Esophagus muscularis mucosa (tissue), 4 donors: Measurements from ENCODE around the gene CENPS. TPM values are rescaled to one million over a fixed set of nuclear protein-coding genes. Genes with fewer than 3 reads are reported as not detected.
"Not testable (repeated sequence)": the region's sequence is repeated elsewhere in the genome, so short reads cannot be mapped to it uniquely, and the experiment has no call there.

Experiments used
- DNase-seq: peaks from one replicate; pipeline ENCODE4 v3.0.0-alpha.2; 2017; ENCODE audit errors: extremely low spot score
- H3K27ac ChIP-seq, 4 donors: fragments of 200-600 bp; sonication (generic); replicated peaks in 1 of 4; 1 replicate in 3 of 4; 2 replicates in 1 of 4; pipeline ENCODE4 v1.5.1; 2016 to 2019; ENCODE audit warnings: mild to moderate bottlenecking in 1 of 4
- H3K27me3 ChIP-seq, 4 donors: fragments of 200-600 bp; sonication (generic); one replicate each; pipeline versions ENCODE4 v1.5.1 to v1.6.0; 2016 to 2019
- H3K36me3 ChIP-seq, 4 donors: fragments of 200-600 bp; sonication (generic); one replicate each; pipeline ENCODE4 v1.5.1; 2016 to 2019
- H3K4me1 ChIP-seq, 4 donors: fragments of 200-600 bp; sonication (generic); one replicate each; pipeline ENCODE4 v1.5.1; 2016 to 2019
- H3K4me3 ChIP-seq, 4 donors: fragments of 200-600 bp; sonication (generic); 1 replicate in 2 of 4; 2 replicates in 2 of 4; pipeline ENCODE4 v1.5.1; 2016 to 2019; ENCODE audit warnings: mild to moderate bottlenecking in 4 of 4, moderate library complexity in 1 of 4
- H3K9me3 ChIP-seq, 4 donors: fragments of 200-600 bp; sonication (generic); 1 replicate in 3 of 4; 2 replicates in 1 of 4; pipeline ENCODE4 v1.5.1; 2016 to 2019
- EP300 ChIP-seq: sonication (generic); formaldehyde crosslinking; IDR thresholded peaks from one replicate; pipeline ENCODE4 v1.6.1; 2017; ENCODE audit warnings: antibody characterized with exemption
- POLR2A ChIP-seq: fragments of 450-650 bp; IDR thresholded peaks from one replicate; pipeline ENCODE4 v1.6.1; 2017; ENCODE audit warnings: antibody characterized with exemption, moderate library complexity, mild to moderate bottlenecking, low read depth
- POLR2AphosphoS5 ChIP-seq, 2 donors: sonication (generic); formaldehyde crosslinking; IDR thresholded peaks; one replicate each; pipeline ENCODE4 v1.6.1; 2017; ENCODE audit warnings: antibody characterized with exemption in 2 of 2
- WGBS: methylation state at CpG from one replicate; pipeline ENCODE4 v1.1.5; 2018; 5-methylcytosine and 5-hydroxymethylcytosine counted together
- intact Hi-C: fragments of 100-400 bp; cut with DNase I; formaldehyde crosslinking; loops from one replicate; pipeline ENCODE4 v1.15.1; 2023
- total RNA-seq, 4 donors: library from RNA; depleted of rRNA; stranded (reverse); fragments of >200 nt; gene quantifications; one replicate each; pipeline versions ENCODE4 v1.1.0 to v1.2.1, GENCODE V29; 2016
- TF ChIP-seq, protein P1 (sequence below), 3 experiments: fragments of 200-600 bp in 2 of 3; fragments of 450-650 bp in 1 of 3; sonication (generic) in 2 of 3; IDR thresholded peaks; one replicate each; pipeline ENCODE4 v1.5.1; 2017 to 2019; ENCODE audit warnings: antibody characterized with exemption in 3 of 3, mild to moderate bottlenecking in 2 of 3, moderate library complexity in 1 of 3

CENPS gene
- total RNA-seq, 4 donors from 2014 or later, result 4.0 to 13.3 (median 6.1) TPM

DNA sequence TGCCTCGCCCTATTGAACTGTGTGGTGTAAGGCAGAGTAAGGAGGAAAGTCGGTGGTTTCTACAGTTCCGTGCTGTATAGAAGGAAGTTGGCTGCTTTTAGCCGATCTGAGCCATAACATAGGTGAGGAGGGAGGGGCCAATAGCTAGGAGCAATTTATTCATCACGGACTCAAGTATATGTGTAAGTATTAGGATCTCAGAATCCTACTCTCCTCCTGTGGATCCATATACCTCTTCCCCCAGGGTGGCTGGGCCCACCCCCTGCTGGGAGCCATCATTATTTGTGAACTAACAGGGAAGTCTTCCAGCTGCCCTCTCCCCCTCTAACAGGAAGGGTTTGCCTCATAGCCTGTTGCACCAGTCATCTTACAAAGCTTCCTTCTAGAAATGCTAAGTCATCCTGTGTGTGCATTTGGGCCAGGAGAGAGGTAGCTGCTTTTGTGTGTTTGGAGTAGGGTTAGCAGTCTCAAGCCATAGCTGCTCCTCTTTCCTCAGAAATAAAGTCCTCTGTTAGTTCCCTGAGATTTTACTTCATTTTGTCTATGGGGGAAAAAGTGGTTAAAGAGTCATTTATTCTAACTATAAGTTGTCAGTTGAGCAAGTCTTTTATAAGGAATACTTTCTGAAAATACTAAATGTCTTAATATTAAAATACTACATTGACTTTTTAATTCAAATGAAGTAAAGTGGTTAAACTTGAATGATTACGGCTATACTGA is 14.9 kb upstream of the CENPS start:
- TF ChIP-seq EP300 (no peak), POLR2AphosphoS5 (IDR thresholded peaks at IDR 0.05) (peak in 1 of 2 donors; percentile 28)
- peak overlapping the region; percentile 39 to 54 (median 44) for H3K27ac ChIP-seq
- intact Hi-C loops, result no loop called here
- 84% methylated on average over 6 of the region's 6 CpGs for WGBS
- no peaks in the 10 kb centered on the region for H3K27me3 ChIP-seq
- peaks cover 52 to 99% (median 97%) of the 10 kb centered on the region in 4 donors for H3K36me3 ChIP-seq
- H3K4me3 ChIP-seq, result no peak overlapping the region
- peaks cover 0 to 5% (median 0%) of the 10 kb centered on the region in 4 donors for H3K4me1 ChIP-seq
- DNase-seq, result no peak
- no peaks in the 10 kb centered on the region for H3K9me3 ChIP-seq

DNA sequence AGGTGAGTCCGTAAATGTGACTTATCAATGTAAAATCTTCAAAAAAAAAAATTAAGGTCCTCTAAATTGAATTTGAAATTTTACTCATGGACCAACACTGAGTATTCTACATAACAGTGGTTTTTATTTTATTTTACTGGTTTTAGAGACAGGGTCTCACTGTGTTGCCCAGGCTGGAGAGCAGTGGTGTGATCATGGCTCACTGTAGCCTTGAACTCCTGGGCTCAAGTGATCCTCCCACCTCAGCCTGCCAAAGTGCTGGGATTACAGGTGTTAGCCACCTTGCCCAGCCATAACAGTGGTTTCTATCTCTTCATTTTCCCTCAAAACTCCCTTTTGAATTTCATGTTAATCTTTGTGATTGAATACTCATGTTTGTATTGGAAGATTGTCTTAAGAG is 14.3 kb upstream of the CENPS start:
- H3K4me3 ChIP-seq, H3K9me3 ChIP-seq, H3K4me1 ChIP-seq, intact Hi-C loops, H3K27me3 ChIP-seq, DNase-seq: not testable (repeated sequence)
- Histone ChIP-seq H3K27ac (peak overlapping the region in 3 of 4 donors; percentile 33 to 54 (median 40)), H3K36me3 (peaks cover 49 to 99% (median 97%) of the 10 kb centered on the region in 4 donors)
- WGBS, result 93% methylated on average over 1 of the region's 1 CpG

DNA sequence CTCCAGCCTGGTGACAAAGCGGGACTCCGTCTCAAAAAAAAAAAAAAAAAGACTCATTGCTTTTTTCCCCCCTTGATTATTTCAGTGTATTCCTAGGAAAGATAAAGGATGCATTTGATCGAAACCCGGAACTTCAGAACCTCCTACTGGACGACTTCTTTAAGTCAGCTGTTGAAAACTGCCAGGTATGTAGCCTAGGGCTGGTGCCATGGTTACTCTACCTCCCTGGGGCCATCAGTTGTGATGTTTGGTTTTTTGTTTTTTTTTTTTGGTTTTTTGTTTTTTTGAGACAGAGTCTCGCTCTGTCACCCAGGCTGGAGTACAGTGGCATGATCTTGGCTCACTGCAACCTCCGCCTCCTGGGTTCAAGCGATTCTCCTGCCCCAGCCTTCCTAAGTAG is 11.5 kb upstream of the CENPS start:
- peaks cover 26 to 78% (median 76%) of the 10 kb centered on the region in 4 donors for H3K36me3 ChIP-seq
- H3K27ac ChIP-seq, H3K27me3 ChIP-seq, H3K4me3 ChIP-seq, DNase-seq, intact Hi-C loops, H3K9me3 ChIP-seq, H3K4me1 ChIP-seq: not testable (repeated sequence)
- 90% methylated on average over 8 of the region's 8 CpGs for WGBS

DNA sequence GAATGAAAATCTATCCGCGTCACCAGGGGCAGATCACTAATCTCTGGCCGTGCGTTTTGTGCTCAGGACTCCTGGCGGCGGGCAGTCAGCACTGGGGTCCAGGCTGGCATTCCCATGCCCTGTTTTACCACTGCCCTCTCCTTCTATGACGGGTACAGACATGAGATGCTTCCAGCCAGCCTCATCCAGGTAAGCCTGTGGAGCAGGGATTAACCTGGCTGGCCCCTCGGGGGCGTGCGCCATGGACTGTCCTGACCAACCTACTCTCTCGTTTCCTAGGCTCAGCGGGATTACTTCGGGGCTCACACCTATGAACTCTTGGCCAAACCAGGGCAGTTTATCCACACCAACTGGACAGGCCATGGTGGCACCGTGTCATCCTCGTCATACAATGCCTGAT is 10.9 kb upstream of the CENPS start:
- TF ChIP-seq POLR2AphosphoS5 (IDR thresholded peaks at IDR 0.05), result no peak
- TF ChIP-seq POLR2A, result no peak
- no peak for TF ChIP-seq EP300
- TF ChIP-seq, protein P1, sequence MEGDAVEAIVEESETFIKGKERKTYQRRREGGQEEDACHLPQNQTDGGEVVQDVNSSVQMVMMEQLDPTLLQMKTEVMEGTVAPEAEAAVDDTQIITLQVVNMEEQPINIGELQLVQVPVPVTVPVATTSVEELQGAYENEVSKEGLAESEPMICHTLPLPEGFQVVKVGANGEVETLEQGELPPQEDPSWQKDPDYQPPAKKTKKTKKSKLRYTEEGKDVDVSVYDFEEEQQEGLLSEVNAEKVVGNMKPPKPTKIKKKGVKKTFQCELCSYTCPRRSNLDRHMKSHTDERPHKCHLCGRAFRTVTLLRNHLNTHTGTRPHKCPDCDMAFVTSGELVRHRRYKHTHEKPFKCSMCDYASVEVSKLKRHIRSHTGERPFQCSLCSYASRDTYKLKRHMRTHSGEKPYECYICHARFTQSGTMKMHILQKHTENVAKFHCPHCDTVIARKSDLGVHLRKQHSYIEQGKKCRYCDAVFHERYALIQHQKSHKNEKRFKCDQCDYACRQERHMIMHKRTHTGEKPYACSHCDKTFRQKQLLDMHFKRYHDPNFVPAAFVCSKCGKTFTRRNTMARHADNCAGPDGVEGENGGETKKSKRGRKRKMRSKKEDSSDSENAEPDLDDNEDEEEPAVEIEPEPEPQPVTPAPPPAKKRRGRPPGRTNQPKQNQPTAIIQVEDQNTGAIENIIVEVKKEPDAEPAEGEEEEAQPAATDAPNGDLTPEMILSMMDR (IDR thresholded peaks at IDR 0.05), result no peak
- peaks cover 0 to 5% (median 0%) of the 10 kb centered on the region in 4 donors for H3K4me1 ChIP-seq
- no peak overlapping the region for H3K27ac ChIP-seq
- no peak overlapping the region for H3K4me3 ChIP-seq
- intact Hi-C loops, result no loop called here
- peaks cover 26 to 72% (median 70%) of the 10 kb centered on the region in 4 donors for H3K36me3 ChIP-seq
- 90% methylated on average over 14 of the region's 15 CpGs for WGBS
- DNase-seq, result no peak
- no peaks in the 10 kb centered on the region for H3K9me3 ChIP-seq
- no peaks in the 10 kb centered on the region for H3K27me3 ChIP-seq

DNA sequence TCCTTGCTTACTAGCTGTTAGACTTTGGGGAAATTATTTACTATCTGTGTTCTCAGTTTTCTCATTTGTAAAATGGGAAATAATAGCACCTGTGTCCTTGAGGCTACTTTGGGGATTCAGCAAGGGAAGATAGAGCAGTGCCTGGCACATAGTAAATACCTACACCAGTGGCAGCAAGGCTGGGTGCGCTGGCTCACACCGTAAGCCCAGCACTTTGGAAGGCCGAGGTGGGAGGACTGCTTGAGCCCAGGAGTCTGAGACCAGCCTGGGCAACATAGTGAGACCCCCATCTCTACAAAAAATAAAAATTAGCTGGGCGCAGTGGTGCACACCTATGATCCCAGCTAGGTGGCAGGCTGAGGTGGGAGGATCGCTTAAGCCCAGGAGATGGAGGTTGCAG is 8.6 kb upstream of the CENPS start:
- Histone ChIP-seq H3K27me3 (no peaks in the 10 kb centered on the region), H3K9me3 (no peaks in the 10 kb centered on the region), H3K4me3 (no peak overlapping the region), H3K36me3 (peaks cover 26 to 50% (median 49%) of the 10 kb centered on the region in 4 donors), H3K4me1 (no peaks in the 10 kb centered on the region), H3K27ac (no peak overlapping the region)
- WGBS, result 93% methylated on average over 5 of the region's 5 CpGs
- intact Hi-C loops, result no loop called here
- DNase-seq, result no peak
- TF ChIP-seq, protein P1 (IDR thresholded peaks at IDR 0.05), result no peak
- TF ChIP-seq EP300 (no peak), POLR2AphosphoS5 (IDR thresholded peaks at IDR 0.05) (no peak), POLR2A (no peak)

DNA sequence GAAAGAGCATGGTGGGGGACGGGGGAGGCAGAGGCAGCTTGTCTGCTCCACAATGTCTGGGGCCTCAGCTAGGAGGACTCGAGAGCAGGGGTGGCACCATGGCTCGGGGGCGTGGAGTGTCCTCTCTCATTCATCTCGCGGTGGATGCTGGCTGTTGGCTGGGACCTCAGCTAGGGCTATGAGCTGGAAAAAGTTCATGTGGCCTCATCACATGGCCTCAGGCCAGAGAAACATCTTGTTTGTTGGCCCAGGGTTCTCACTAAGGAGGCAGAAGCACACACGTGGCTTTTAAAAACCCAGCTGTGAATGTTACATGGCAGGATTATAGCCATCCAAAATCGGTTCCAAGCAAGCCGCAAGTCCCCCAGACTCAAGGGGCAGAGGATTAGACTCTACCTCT is 6.2 kb upstream of the CENPS start:
- H3K36me3 ChIP-seq, result peaks cover 9 to 26% (median 25%) of the 10 kb centered on the region in 4 donors
- peaks cover 0 to 8% (median 3%) of the 10 kb centered on the region in 4 donors for H3K4me1 ChIP-seq
- TF ChIP-seq EP300, result no peak
- TF ChIP-seq POLR2AphosphoS5 (IDR thresholded peaks at IDR 0.05), result no peak
- no peak for TF ChIP-seq POLR2A
- TF ChIP-seq, protein P1 (IDR thresholded peaks at IDR 0.05), result no peak
- 61% methylated on average over 8 of the region's 9 CpGs for WGBS
- H3K9me3 ChIP-seq, result no peaks in the 10 kb centered on the region
- intact Hi-C loops, result no loop called here
- no peak overlapping the region for H3K27ac ChIP-seq
- no peaks in the 10 kb centered on the region for H3K27me3 ChIP-seq
- DNase-seq, result no peak
- H3K4me3 ChIP-seq, result no peak overlapping the region
